Measurements from ENCODE around the gene SLC25A44. TPM values are rescaled to one million over a fixed set of nuclear protein-coding genes. Genes with fewer than 3 reads are reported as not detected.

Gene SLC25A44
- total and polyA plus RNA-seq, 2 experiments from 2014 or later, result 9.2 to 13.8 TPM

DNA sequence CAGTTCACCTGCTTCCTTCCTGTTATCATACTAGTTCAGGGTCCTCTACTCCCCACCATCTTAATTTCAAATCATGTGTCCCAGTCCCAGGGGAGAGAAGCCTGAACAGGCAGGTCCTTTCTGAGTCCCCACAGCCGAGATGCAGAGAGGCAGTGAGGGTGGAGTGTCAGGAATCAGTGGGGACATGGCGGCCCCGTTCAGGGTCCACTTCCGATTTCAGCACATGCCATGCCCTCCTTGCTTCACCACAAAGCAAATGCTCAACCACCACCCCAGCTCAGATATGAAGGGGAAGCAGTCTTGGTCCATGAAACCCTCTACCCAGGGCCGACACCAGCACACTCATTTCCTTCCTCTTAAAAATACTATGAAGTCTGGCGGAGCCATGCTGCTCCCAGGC lies 45.7 kb upstream of the SLC25A44 start:
- Histone ChIP-seq H3K9me3 (ENCODE audit: low read depth) (no peaks in the 10 kb centered on the region), H3K36me3 (no peaks in the 10 kb centered on the region), H3K27me3 (peaks cover 21% of the 10 kb centered on the region), H3K27ac (no peak overlapping the region), H3K4me1 (ENCODE audit: low read depth) (no peaks in the 10 kb centered on the region), H3K4me3 (no peak overlapping the region)
- DNase-seq (ENCODE audit: low read depth in 1 of 2, low spot score in 1 of 2), result no peak
- TF ChIP-seq, protein P1, sequence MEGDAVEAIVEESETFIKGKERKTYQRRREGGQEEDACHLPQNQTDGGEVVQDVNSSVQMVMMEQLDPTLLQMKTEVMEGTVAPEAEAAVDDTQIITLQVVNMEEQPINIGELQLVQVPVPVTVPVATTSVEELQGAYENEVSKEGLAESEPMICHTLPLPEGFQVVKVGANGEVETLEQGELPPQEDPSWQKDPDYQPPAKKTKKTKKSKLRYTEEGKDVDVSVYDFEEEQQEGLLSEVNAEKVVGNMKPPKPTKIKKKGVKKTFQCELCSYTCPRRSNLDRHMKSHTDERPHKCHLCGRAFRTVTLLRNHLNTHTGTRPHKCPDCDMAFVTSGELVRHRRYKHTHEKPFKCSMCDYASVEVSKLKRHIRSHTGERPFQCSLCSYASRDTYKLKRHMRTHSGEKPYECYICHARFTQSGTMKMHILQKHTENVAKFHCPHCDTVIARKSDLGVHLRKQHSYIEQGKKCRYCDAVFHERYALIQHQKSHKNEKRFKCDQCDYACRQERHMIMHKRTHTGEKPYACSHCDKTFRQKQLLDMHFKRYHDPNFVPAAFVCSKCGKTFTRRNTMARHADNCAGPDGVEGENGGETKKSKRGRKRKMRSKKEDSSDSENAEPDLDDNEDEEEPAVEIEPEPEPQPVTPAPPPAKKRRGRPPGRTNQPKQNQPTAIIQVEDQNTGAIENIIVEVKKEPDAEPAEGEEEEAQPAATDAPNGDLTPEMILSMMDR (IDR thresholded peaks at IDR 0.05; ENCODE audit: low read depth, low read length), result no peak

DNA sequence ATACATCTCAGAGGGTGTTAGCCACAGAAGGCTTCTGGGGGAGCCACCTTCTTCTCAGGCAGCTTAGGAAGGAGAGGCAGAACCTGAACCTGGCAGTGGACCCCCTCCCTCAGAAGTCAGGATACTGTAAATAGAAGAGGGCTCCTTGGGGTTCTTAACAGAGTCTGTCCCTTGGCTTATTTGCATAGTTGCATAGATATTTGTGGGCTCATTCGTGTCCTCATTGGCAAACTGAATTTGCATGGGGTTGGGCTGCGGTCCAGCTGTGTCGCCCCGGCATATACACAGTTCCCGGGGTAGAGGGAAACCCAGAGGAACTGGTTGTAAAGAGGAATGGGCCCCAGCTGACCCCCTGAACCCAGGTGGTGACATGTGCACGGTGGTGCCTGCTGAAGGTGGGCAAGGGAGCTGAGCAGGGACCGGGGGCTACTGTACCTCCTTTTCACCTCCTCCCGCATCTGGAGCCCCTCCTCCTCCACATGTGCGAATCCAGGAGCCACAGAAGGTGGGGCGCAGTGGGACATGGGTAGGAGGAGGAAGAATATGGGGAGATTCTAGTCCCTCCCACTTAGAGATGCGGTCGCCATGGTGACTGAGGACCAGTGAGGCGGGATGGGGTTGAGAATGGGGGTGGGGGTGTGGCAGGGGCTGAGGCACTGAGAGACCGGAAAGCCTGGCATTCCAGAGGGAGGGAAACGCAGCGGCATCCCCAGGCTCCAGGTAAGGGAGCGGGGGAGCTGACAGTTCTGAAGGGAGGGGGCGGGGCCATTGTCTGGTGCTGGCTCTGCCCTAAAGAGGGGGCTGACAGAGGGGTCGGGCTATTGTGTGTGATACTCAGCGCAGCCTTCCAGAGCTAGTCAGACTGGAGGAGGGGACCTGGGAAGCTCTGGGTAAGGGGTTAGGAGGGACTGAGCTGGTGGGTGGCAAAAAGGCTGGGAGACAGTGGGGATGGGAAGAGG lies 44.3 kb upstream of the SLC25A44 start:
- H3K27ac ChIP-seq, result no peak overlapping the region
- H3K27me3 ChIP-seq, result peaks cover 21% of the 10 kb centered on the region
- H3K9me3 ChIP-seq (ENCODE audit: low read depth), result no peaks in the 10 kb centered on the region
- no peaks in the 10 kb centered on the region for H3K36me3 ChIP-seq
- TF ChIP-seq, protein P1 (IDR thresholded peaks at IDR 0.05; ENCODE audit: low read depth, low read length), result no peak
- DNase-seq (ENCODE audit: low read depth in 1 of 2, low spot score in 1 of 2), result no peak
- H3K4me1 ChIP-seq (ENCODE audit: low read depth), result no peaks in the 10 kb centered on the region
- no peak overlapping the region for H3K4me3 ChIP-seq

DNA sequence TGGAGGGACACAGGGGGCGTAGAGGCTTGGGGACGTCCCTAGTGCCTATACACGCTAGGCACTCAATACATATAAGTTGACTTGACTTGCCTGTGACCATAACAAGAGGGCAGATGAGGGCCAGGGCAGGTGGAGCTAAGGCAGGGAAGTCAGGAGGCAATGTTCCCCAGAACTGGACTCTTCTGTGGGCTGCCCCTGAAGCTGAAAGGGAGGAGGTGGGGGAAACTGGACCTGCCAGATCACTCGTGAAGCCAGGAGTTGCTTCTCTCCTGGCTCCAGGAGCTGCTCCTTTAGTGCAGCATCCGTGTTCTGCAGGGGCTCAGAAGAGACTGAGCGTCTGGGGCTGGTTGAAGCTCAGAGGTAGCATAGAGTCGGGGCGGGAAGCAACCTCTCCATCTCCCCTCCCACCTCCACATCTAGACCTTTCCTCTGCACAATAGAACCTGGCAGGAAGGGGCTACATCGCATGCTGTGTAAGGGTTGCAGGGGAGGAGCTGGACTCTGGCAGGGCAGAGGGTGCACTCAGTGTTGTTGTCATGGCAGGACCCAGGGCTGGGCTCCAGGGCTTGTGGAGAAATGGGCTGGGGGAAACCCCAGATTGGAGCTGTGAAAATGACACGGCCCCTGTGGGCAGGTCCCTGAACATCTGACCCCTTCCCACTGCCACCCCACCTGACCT lies 43.4 kb upstream of the SLC25A44 start:
- no peaks in the 10 kb centered on the region for H3K4me1 ChIP-seq (ENCODE audit: low read depth)
- TF ChIP-seq, protein P1 (IDR thresholded peaks at IDR 0.05; ENCODE audit: low read depth, low read length), result no peak
- H3K27me3 ChIP-seq, result peaks cover 21% of the 10 kb centered on the region
- no peak for DNase-seq (ENCODE audit: low read depth in 1 of 2, low spot score in 1 of 2)
- H3K9me3 ChIP-seq (ENCODE audit: low read depth), result no peaks in the 10 kb centered on the region
- H3K27ac ChIP-seq, result no peak overlapping the region
- no peaks in the 10 kb centered on the region for H3K36me3 ChIP-seq
- H3K4me3 ChIP-seq, result no peak overlapping the region

DNA sequence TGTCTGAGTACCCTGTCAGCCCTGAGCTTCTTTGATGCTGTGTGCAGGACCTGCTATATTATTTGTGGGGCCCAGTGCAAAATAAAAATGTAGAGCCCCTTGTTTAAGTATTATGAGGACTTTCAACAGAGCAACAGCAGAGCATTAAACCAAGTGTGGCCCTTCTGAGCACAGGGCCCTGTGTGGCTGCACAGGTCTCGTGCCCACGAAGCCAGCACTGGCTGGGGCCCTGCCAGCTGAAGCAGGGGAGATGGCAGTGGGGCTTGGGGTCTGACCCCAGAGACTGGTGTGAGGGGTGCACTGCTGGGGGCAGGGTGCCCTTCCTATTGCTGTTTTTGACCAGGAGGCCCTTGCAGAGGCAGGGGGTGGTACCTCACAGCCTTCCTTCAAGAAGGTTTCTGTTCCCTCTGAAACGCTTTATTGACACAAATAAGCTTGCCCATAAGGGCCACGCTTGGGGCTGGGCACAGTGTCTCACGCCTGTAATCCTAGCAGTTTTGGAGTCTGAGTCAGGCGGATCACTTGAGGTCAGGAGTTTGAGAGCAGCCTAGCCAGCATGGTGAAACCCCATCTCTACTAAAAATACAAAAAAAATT lies 42.7 kb upstream of the SLC25A44 start:
- H3K4me3 ChIP-seq, result no peak overlapping the region
- H3K27ac ChIP-seq, result no peak overlapping the region
- H3K4me1 ChIP-seq (ENCODE audit: low read depth), result no peaks in the 10 kb centered on the region
- no peaks in the 10 kb centered on the region for H3K9me3 ChIP-seq (ENCODE audit: low read depth)
- peaks cover 21% of the 10 kb centered on the region for H3K27me3 ChIP-seq
- DNase-seq (ENCODE audit: low read depth in 1 of 2, low spot score in 1 of 2), result no peak
- TF ChIP-seq, protein P1 (IDR thresholded peaks at IDR 0.05; ENCODE audit: low read depth, low read length), result no peak
- H3K36me3 ChIP-seq, result no peaks in the 10 kb centered on the region

DNA sequence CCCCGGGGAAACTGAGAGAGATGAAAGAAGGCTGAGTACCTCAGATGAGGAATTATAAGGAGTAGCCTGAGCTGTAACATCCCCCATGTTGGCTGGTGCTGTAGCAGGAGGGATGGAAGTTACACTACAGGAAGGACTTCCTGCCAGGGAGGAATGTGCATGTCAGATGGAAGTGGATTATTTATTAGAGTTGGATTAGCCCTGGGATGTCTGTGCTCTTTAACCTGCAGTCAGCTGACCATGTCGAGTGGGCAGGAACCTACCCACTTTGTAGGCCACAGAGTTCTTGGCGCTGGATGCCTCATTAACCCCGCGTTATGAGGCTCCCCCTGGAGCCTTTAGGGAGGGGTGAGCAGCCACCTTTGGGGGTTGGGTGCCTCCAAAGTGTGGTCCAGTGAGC lies 41.3 kb upstream of the SLC25A44 start:
- Histone ChIP-seq H3K4me1 (ENCODE audit: low read depth) (no peaks in the 10 kb centered on the region), H3K4me3 (no peak overlapping the region)
- TF ChIP-seq, protein P1 (IDR thresholded peaks at IDR 0.05; ENCODE audit: low read depth, low read length), result no peak

More for the DNA sequence above, 41.3 kb upstream of the SLC25A44 start:
- no peak overlapping the region for H3K27ac ChIP-seq
- no peak for DNase-seq (ENCODE audit: low read depth in 1 of 2, low spot score in 1 of 2)
- peaks cover 21% of the 10 kb centered on the region for H3K27me3 ChIP-seq
- H3K36me3 ChIP-seq, result no peaks in the 10 kb centered on the region
- no peaks in the 10 kb centered on the region for H3K9me3 ChIP-seq (ENCODE audit: low read depth)
